Sigmoid colon (tissue), 7 donors: ENCODE measurements around the gene ZNF280A. TPM values are rescaled to one million over a fixed set of nuclear protein-coding genes. Genes with fewer than 3 reads are reported as not detected.

Experiments used
- DNase-seq: peaks from one replicate; pipeline ENCODE4 v3.0.0-alpha.2; 2019
- H3K27ac ChIP-seq, 4 donors: fragments of 200-600 bp; sonication (generic); one replicate each; pipeline ENCODE4 v1.5.1; 2016 to 2019; ENCODE audit warnings: mild to moderate bottlenecking in 1 of 4
- H3K27me3 ChIP-seq, 3 donors: fragments of 200-600 bp; sonication (generic); one replicate each; pipeline ENCODE4 v1.5.1; 2019; ENCODE audit warnings: mild to moderate bottlenecking in 1 of 3
- H3K36me3 ChIP-seq, 4 donors: fragments of 200-600 bp; sonication (generic); one replicate each; pipeline ENCODE4 v1.5.1; 2016 to 2019
- H3K4me1 ChIP-seq, 4 donors: fragments of 200-600 bp; sonication (generic); one replicate each; pipeline ENCODE4 v1.5.1; 2017 to 2019
- H3K4me3 ChIP-seq, 4 donors: fragments of 200-600 bp; sonication (generic); one replicate each; pipeline ENCODE4 v1.5.1; 2017 to 2019; ENCODE audit warnings: mild to moderate bottlenecking in 2 of 4, moderate library complexity in 1 of 4
- H3K9me3 ChIP-seq, 4 donors: fragments of 200-600 bp in 3 of 4; sonication (generic) in 3 of 4; one replicate each; pipeline versions ENCODE4 v1.5.1 to v1.6.1; 2013 to 2019
- CTCF ChIP-seq, 4 experiments: fragments of 450-650 bp in 3 of 4; fragments of 200-600 bp in 1 of 4; IDR thresholded peaks; one replicate each; pipeline ENCODE4 v1.5.1; 2016 to 2019; ENCODE audit warnings: antibody characterized with exemption in 4 of 4, mild to moderate bottlenecking in 3 of 4, moderate library complexity in 2 of 4
- EP300 ChIP-seq, 4 donors: sonication (generic); formaldehyde crosslinking; IDR thresholded peaks; one replicate each; pipeline ENCODE4 v1.6.1; 2017; ENCODE audit warnings: antibody characterized with exemption in 4 of 4
- POLR2A ChIP-seq, 2 donors: fragments of 450-650 bp; IDR thresholded peaks; one replicate each; pipeline ENCODE4 v1.6.1; 2016; ENCODE audit warnings: antibody characterized with exemption in 2 of 2, mild to moderate bottlenecking in 2 of 2, moderate library complexity in 2 of 2
- POLR2AphosphoS5 ChIP-seq, 4 donors: sonication (generic); formaldehyde crosslinking; IDR thresholded peaks; one replicate each; pipeline ENCODE4 v1.6.1; 2017; ENCODE audit warnings: antibody characterized with exemption in 4 of 4
- WGBS, 2 donors: extraction: QIAGEN DNeasy Blood & Tissue Kit; methylation state at CpG; one replicate each; pipeline ENCODE4 v1.1.7; 2013; 5-methylcytosine and 5-hydroxymethylcytosine counted together
- intact Hi-C: fragments of 100-400 bp; cut with DNase I; formaldehyde crosslinking; loops from one replicate; pipeline ENCODE4 v1.15.1; 2023
- polyA plus RNA-seq, 3 donors: library from polyadenylated mRNA; stranded (reverse); fragments of 200-250 nt; gene quantifications; one replicate each; pipeline ENCODE4 v1.2.3, GENCODE V29; 2013
- total RNA-seq, 4 donors: library from RNA; depleted of rRNA; stranded (reverse); fragments of >200 nt; gene quantifications; one replicate each; pipeline ENCODE4 v1.1.0, GENCODE V29; 2016
- donor health status: healthy with polysubstance abuse.
- donor health status: Bipolar disorder and iron deficiency.
- donor health status: healthy.

ZNF280A gene
- total and polyA plus RNA-seq, 7 donors: not detected

DNA sequence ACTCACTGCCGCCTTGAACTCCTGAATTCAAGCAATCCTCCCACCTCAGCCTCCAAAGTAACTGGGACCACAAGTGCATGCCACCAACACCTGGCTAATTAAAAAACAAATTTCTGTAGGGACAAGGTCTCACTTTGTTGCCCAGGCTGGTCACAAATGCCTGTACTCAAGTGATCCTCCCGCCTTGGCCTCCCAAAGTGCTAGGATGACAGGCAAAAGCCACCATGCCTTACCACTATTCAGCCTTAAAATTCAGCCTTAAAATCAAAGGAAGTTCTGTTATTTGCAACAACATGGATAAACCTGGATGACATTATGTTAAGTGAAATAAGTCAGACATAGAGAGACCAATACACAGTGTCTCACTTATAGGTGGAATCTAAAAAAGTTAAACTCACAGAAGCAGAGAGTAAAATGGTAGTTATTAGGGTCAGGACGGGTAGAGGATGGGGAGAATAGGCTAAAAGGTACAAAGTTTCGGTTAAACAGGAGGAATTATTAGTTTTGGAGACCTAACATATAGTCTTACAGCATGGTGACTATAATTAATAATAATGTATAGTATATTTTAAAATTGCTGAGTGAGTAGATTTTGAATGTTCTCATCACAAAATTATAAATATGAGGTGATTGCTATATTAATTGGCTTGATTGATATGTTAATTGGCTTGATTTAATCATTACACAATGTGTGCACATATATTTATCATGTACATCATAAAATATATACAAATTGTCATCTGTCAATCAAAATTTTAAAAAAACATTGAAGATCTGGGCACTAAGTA, 6.2 kb upstream of the ZNF280A start:
- intact Hi-C loops: no loop called here
- no peak overlapping the region for H3K27ac ChIP-seq
- no peak overlapping the region for H3K4me3 ChIP-seq
- DNase-seq: no peak
- no peaks in the 10 kb centered on the region for H3K36me3 ChIP-seq
- whole genome bisulfite sequencing, 2 donors: 82 to 88% methylated on average over 4 of the region's 4 CpGs
- H3K27me3 ChIP-seq: peaks cover 0 to 3% (median 0%) of the 10 kb centered on the region in 3 donors
- H3K9me3 ChIP-seq: no peaks in the 10 kb centered on the region
- H3K4me1 ChIP-seq: no peaks in the 10 kb centered on the region
- TF ChIP-seq CTCF (IDR thresholded peaks at IDR 0.05): no peak
- TF ChIP-seq POLR2A (IDR thresholded peaks at IDR 0.05): no peak
- no peak for TF ChIP-seq POLR2AphosphoS5 (IDR thresholded peaks at IDR 0.05)
- TF ChIP-seq EP300 (IDR thresholded peaks at IDR 0.05): no peak

DNA sequence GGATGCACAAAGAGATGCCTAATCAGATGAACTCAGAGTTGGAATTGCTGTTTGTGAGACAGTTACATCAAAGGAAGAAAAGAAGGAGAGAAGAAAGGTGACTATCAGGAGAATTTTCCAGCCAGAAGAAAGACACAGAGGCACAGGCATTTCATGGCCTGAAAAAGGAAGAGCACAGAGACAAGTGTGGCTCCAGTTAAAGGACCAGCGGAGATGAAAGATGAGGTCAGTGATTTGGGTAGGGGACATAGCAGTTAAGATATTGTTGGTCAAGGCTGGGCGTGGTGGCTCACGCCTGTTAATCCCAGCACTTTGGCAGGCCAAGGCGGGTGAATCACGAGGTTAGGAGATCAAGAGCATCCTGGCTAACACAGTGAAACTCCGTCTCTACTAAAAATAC, 3.4 kb upstream of the ZNF280A start:
- TF ChIP-seq CTCF (IDR thresholded peaks at IDR 0.05) (no peak), POLR2AphosphoS5 (IDR thresholded peaks at IDR 0.05) (no peak), EP300 (IDR thresholded peaks at IDR 0.05) (no peak), POLR2A (IDR thresholded peaks at IDR 0.05) (no peak)
- intact Hi-C loops: no loop called here
- WGBS, 2 donors: 71 to 87% methylated on average over 6 of the region's 6 CpGs

DNA sequence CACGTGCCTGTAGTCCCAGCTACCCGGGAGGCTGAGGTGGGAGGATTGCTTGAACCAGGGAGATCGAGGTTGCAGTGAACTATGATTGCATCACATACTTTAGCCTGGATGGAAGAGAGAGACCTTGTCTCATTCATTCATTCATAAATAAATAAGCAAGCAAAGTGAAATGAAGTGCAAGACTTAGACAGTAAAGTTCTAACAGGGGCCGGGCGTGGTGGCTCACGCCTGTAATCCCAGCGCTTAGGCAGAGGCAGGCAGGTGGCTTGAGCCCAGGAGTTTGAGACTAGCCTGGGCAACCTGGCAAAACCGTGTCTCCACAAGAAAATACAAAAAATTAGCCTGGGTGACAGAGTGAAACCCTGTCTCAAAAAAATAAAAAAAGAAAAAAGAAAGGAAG, 1.6 kb upstream of the ZNF280A start:
- Histone ChIP-seq H3K4me1 (no peaks in the 10 kb centered on the region), H3K27ac (no peak overlapping the region), H3K9me3 (no peaks in the 10 kb centered on the region), H3K4me3 (no peak overlapping the region), H3K36me3 (no peaks in the 10 kb centered on the region), H3K27me3 (peaks cover 0 to 5% (median 0%) of the 10 kb centered on the region in 3 donors)
- intact Hi-C loops: no loop called here
- no peak for DNase-seq
- 50 to 77% methylated on average over 8 of the region's 8 CpGs for WGBS, 2 donors
- TF ChIP-seq EP300 (IDR thresholded peaks at IDR 0.05) (no peak), POLR2AphosphoS5 (IDR thresholded peaks at IDR 0.05) (no peak), POLR2A (IDR thresholded peaks at IDR 0.05) (no peak), CTCF (IDR thresholded peaks at IDR 0.05) (no peak)

More for the DNA sequence above, 3.4 kb upstream of the ZNF280A start:
- Histone ChIP-seq H3K36me3 (no peaks in the 10 kb centered on the region), H3K9me3 (no peaks in the 10 kb centered on the region), H3K27me3 (peaks cover 0 to 3% (median 0%) of the 10 kb centered on the region in 3 donors), H3K4me3 (no peak overlapping the region), H3K27ac (no peak overlapping the region), H3K4me1 (no peaks in the 10 kb centered on the region)
- no peak for DNase-seq

DNA sequence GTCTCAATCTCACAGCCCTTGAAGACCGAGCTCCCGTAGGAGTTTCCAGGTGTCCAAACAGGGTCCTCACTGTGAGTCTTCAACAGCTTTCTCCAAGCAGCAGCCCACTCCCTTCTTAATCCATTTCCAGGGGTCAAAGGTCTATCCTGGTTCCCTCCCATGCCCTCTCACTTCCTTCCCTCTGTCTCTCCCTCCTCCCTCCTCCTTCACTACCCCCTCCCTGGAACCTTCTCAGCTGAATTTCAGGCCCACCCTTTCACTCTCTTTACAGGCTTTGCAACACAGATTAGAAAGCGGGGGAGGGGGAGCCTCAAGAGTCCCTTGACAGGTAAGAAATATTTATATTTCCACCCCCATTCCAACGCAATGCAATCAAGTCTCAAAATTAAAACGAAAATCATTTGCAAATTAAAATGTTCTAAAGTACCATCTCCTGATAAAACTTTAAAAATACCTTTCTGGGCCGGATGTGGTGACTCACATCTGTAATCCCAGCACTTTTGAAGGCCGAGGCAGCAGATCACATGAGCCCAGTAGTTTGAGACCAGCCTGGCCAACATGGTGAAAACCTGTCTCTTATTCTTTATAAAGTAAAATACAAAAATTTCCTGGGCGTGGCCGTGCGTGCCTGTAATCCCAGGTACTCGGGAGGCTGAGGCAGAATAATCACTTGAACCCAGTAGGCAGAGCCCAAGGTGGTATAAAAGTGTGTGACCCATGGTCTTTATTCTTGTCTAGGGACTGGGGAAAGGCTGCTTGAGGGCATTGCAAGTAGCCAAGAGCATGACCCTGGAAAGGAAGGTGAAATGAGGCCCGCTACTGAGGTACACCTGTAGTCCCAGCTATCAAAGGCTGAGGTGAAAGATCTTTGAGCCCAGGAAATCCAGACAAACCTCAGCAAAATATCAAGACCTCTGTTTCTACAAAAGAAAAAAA, 865 bp upstream of the ZNF280A start:
- intact Hi-C loops: no loop called here
- H3K27ac ChIP-seq: no peak overlapping the region
- 73 to 86% methylated on average over 12 of the region's 12 CpGs for WGBS, 2 donors
- no peak for TF ChIP-seq CTCF (IDR thresholded peaks at IDR 0.05)
- no peak for TF ChIP-seq EP300 (IDR thresholded peaks at IDR 0.05)
- TF ChIP-seq POLR2AphosphoS5 (IDR thresholded peaks at IDR 0.05): no peak
- no peak for TF ChIP-seq POLR2A (IDR thresholded peaks at IDR 0.05)
- no peaks in the 10 kb centered on the region for H3K36me3 ChIP-seq
- no peaks in the 10 kb centered on the region for H3K4me1 ChIP-seq
- no peak for DNase-seq
- H3K27me3 ChIP-seq: peaks cover 0 to 12% (median 0%) of the 10 kb centered on the region in 3 donors
- H3K9me3 ChIP-seq: no peaks in the 10 kb centered on the region
- no peak overlapping the region for H3K4me3 ChIP-seq
